Fibroblast of villous mesenchyme (primary cell): ENCODE results near the gene HSPH1. TPM values are rescaled to one million over a fixed set of nuclear protein-coding genes. Genes with fewer than 3 reads are reported as not detected.

Source experiments
- DNase-seq: peaks from one replicate; pipeline ENCODE4 v3.0.0-alpha.2; 2010; ENCODE audit warnings: low read depth
- H3K4me3 ChIP-seq: 2 replicates; pipeline ENCODE4 v1.5.1; 2011; ENCODE audit warnings: low read depth, mild to moderate bottlenecking, low read length
- CTCF ChIP-seq: IDR thresholded peaks from 2 replicates; pipeline ENCODE4 v1.5.1; 2012; ENCODE audit warnings: low read depth, mild to moderate bottlenecking, low read length; ENCODE audit not compliant: insufficient read depth
- total RNA-seq: library from RNA; depleted of rRNA; stranded (reverse); fragments of >200 nt; gene quantifications from 2 replicates; pipeline ENCODE4 v1.2.3, GENCODE V29; 2012

HSPH1 gene
- total RNA-seq, 1 donor: 70.8 TPM

DNA sequence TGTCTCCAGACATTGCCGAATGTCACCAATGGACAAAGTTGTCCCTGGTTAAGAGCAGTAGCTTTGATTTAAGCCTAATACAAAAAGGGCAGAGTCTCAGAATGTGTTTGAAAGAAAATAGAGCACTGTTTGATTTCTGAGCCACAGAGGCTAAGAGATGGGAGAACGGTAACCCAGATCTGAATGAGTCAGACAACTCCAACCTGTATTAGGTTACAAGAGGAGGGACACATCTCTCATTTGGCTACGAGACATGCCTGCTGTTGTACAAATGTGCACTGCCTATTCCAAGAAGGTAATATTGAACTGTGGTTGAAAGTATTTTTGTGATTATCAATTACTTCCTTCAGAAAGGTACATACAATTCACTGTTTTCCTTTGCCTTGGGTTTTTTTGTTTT is 4.9 kb upstream of the HSPH1 start:
- no peak for DNase-seq
- H3K4me3 ChIP-seq: no peak overlapping the region
- TF ChIP-seq CTCF: no peak

DNA sequence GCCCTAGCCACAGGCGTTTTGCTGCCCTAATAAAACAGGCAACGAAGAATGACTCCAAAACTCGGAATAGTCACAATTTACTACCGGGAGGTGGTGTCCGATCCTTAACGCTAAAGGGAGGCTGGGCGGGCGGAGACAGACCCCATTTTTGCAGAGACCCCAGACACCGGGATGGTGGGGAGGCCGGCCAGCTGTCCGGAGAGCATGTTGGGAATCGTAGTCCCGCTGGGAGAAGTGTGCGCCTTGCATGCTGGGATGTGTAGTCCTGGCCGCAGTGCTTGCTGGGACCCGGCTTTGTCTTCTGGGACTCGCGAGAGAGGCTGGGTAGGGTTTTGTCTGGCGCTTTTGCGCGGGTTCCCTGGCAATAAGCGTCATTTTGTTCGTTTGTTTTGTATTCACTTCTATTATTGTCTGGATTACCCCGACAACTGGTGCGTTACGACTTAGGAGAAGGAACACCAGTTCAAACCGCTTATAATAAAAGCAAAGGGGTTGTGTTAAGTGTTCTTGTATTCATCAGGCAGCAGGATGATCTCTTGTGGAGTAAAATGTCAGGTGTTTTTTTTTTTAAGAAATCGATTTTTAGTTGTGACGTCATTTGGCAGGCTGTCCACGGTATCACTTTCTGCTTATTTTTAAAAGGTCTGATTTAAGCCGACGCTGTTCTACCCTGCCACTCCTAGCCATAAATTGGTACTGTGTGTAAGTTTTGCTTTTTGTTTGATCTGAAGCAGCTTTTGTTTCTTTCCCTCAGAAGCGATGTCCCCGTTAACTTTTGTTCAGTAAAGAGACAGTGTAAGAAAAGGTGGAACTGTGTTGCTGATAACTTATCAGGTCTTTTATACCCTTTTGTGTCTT is 676 bp upstream of the HSPH1 start:
- peak overlapping the region; percentile 78 for H3K4me3 ChIP-seq
- TF ChIP-seq CTCF: no peak
- DNase-seq: peak; percentile 98

- DNase-seq: peak; percentile 83
- TF ChIP-seq CTCF: no peak
- H3K4me3 ChIP-seq: peak overlapping the region; percentile 78
These were observed 697 bp downstream of the HSPH1 start for GRCh38 chr13:31160857-31161556.

DNA sequence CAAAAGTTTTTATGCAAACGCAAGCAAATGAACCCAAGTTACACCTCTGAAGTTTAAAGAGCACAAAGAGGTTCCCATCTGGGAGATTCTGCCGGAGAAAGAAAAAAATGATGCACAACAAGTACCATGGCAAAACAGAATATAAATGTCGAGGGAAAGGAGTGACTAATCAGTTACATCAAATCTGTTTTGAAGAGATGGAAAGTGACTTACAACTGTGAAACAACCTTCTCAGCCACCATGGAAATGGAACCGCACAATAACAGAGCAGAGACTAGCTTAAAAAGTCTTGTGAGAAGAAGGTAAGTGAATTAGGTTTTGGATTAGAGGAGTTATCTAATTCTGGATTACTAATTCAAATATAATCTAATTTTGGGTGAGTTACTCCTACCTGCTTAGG is 2.4 kb downstream of the HSPH1 start:
- TF ChIP-seq CTCF: no peak
- H3K4me3 ChIP-seq: peak overlapping the region; percentile 78
- peak; percentile 14 for DNase-seq

DNA sequence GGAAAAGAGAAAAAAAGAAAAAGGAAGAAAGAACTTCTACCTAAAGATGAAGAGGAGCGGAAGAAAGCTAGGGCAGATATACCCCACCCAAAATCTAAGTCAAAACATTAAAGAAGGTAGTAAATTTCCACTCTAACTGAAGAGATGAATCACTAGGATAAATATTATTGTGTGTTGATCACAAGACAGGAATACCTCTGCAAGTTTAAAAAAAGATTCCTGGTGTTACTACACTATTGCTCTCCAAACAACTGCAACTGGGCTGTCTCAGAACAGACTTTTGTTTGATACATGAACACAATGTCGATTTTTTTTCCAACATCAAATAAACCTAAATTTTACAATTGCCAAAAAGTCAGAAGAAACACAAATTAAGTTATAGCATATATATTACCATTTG is 6.8 kb downstream of the HSPH1 start:
- DNase-seq: peak; percentile 64
- TF ChIP-seq CTCF: no peak
- H3K4me3 ChIP-seq: no peak overlapping the region

DNA sequence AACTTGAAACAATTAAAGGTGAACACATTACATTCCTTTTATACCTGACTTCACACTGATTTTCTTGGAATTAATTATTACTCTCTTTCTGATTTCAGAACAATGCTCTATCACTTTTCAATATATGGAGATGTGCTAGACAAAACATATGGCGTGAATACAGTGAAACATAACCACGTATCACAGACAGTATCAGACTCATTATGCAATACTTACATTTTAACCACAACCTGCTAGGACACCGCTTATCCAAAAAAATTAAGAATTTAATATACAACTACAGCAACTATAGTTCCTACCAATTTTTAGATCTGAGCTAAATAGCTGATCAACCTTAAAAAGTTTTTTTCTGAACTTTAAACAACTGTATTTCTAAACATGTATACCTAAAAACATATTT is 9.9 kb downstream of the HSPH1 start:
- TF ChIP-seq CTCF: no peak
- DNase-seq: no peak
- no peak overlapping the region for H3K4me3 ChIP-seq
